SK-N-MC (cell line): ENCODE data around the gene PCNX2.

ENCODE experiments used
- EZH2 ChIP-seq: fragments of 200-600 bp; sonication (generic); IDR thresholded peaks from one replicate; pipeline ENCODE4 v1.6.1; 2017; ENCODE audit warnings: antibody characterized with exemption
- POLR2AphosphoS5 ChIP-seq: IDR thresholded peaks from 2 replicates; pipeline ENCODE4 v1.6.1; 2012; ENCODE audit warnings: mild to moderate bottlenecking, low read depth, low read length, borderline replicate concordance

DNA sequence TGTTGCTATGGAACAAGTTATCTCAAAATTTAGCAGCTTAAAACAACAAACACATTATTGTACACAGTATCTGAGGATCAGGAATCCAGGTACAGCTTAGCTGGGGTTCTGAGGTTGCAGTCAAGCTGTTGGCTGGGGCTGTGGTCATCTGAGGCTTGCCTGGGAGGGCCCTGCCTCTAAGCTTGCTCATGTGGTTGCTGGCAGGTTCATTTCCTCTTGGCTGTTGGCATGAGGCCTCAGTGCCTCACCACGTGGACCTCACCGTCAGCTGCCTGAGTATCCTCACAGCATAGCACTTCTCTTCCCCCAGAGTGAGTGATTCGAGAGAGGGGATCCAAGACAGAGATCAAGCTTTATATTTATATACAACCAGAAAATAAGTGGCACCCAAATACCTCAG lies 326.6 kb downstream of the PCNX2 start:
- TF ChIP-seq POLR2AphosphoS5: no peak
- no peak for TF ChIP-seq EZH2
